Astrocyte (in vitro differentiated cells and primary cell): ENCODE data around the gene GLA.

ENCODE experiments used
- CTCF ChIP-seq: IDR thresholded peaks from 2 replicates; pipeline ENCODE4 v1.5.1; 2011; ENCODE audit warnings: low read depth, mild to moderate bottlenecking, inconsistent platforms, low read length, moderate library complexity; ENCODE audit not compliant: insufficient read depth
- EZH2 ChIP-seq: IDR thresholded peaks from 2 replicates; pipeline ENCODE4 v1.6.1; 2012; ENCODE audit warnings: mild to moderate bottlenecking, low read length, inconsistent platforms; ENCODE audit not compliant: insufficient read depth

- TF ChIP-seq CTCF (no peak), EZH2 (no peak)
These were observed 2.7 kb upstream of the GLA start for GRCh38 chrX:101410461-101410860.
